HCT116 (cell line): ENCODE data around the gene WDR74. TPM values are rescaled to one million over a fixed set of nuclear protein-coding genes. Genes with fewer than 3 reads are reported as not detected.
A peak's percentile ranks its signal among the peaks of the same experiment; 100 is the strongest.

ENCODE experiments used
- ATAC-seq: fragments of 200-7000 bp; cut with Tn5 transposase; 2 replicates; pipeline ENCODE4 v1.9.1; 2020; ENCODE audit warnings: mild to moderate bottlenecking, moderate library complexity
- BruUV-seq: library from RNA; stranded (reverse); fragments of 400-500 nt; replicated peaks from 2 replicates; lab custom pipeline; 2021; lab: Mats Ljungman, UMichigan
- CTCF ChIA-PET: fragments of 300-600 bp; sonication (Branson Sonifier 250); formaldehyde crosslinking; loops from one replicate; lab custom pipeline; 2021; ENCODE audit warnings: antibody characterized with exemption; lab: Charles Lee
- POLR2A ChIA-PET: fragments of 300-600, 350-600 bp; sonication (Branson Sonifier 250); formaldehyde crosslinking; loops from one replicate; lab custom pipeline; 2021; ENCODE audit warnings: antibody characterized with exemption; lab: Charles Lee
- RAD21 ChIA-PET, 2 experiments: fragments of 300-600 bp; sonication (Branson Sonifier 250); formaldehyde crosslinking; loops; one replicate each; lab custom pipeline; 2023; ENCODE audit warnings: low total read pairs in 2 of 2; ENCODE audit not compliant: uncharacterized antibody in 2 of 2, unreplicated experiment in 2 of 2, low non-redundant PET in 1 of 2; lab: Charles Lee
- DNase-seq: peaks from one replicate; pipeline ENCODE4 v3.0.0-alpha.2; 2010; ENCODE audit warnings: low read depth, low spot score
- H2AFZ ChIP-seq: fragments of 200-600 bp; shearing (Covaris generic), sonication (generic); 2 replicates; pipeline ENCODE4 v1.6.1; 2017; ENCODE audit warnings: low read depth, mixed run types, mixed read lengths, antibody characterized with exemption, low read length; ENCODE audit not compliant: poor library complexity, severe bottlenecking
- H3K27ac ChIP-seq: 2 replicates; pipeline ENCODE4 v1.5.1; 2012; ENCODE audit warnings: low read depth, low read length
- H3K27me3 ChIP-seq: fragments of 200-600 bp; sonication (generic); 2 replicates; pipeline ENCODE4 v1.6.1; 2016; ENCODE audit warnings: mixed run types, low read length, mixed read lengths; ENCODE audit not compliant: insufficient read depth
- H3K36me3 ChIP-seq, 2 experiments: fragments of 200-500 bp in 1 of 2; fragments of 200-600 bp in 1 of 2; sonication (Bioruptor generic) in 1 of 2; sonication (generic) in 1 of 2; 2 replicates each; pipeline versions ENCODE4 v1.5.1 to v1.6.1; 2014 to 2016; ENCODE audit warnings: low read length in 2 of 2, inconsistent platforms in 1 of 2, mixed read lengths in 1 of 2, mixed run types in 1 of 2; ENCODE audit not compliant: insufficient read depth in 2 of 2, control insufficient read depth in 1 of 2
- H3K4me1 ChIP-seq, 2 experiments: fragments of 200-600 bp in 1 of 2; sonication (generic) in 1 of 2; 2 replicates each; pipeline versions ENCODE4 v1.5.1 to v1.6.1; 2012 to 2017; ENCODE audit warnings: low read length in 2 of 2, inconsistent platforms in 1 of 2, mild to moderate bottlenecking in 1 of 2, mixed read lengths in 1 of 2, mixed run types in 1 of 2, moderate library complexity in 1 of 2; ENCODE audit not compliant: insufficient read depth in 2 of 2, control insufficient read depth in 1 of 2
- H3K4me2 ChIP-seq: fragments of 200-600 bp; sonication (generic); 2 replicates; pipeline ENCODE4 v1.6.1; 2017; ENCODE audit warnings: mixed run types, low read length, mixed read lengths
- H3K4me3 ChIP-seq, 2 experiments: fragments of 200-600 bp in 1 of 2; sonication (generic) in 1 of 2; replicated peaks in 1 of 2; 2 replicates each; pipeline ENCODE4 v1.5.1; 2011 to 2016; ENCODE audit warnings: low read length in 2 of 2, control low read depth in 1 of 2, low read depth in 1 of 2, mild to moderate bottlenecking in 1 of 2, mixed read lengths in 1 of 2, mixed run types in 1 of 2
- H3K79me2 ChIP-seq: fragments of 200-600 bp; sonication (generic); 2 replicates; pipeline ENCODE4 v1.6.1; 2017; ENCODE audit warnings: mild to moderate bottlenecking, mixed run types, low read length, moderate library complexity, mixed read lengths; ENCODE audit not compliant: insufficient read depth
- H3K9ac ChIP-seq: fragments of 200-600 bp; sonication (generic); 2 replicates; pipeline ENCODE4 v1.6.1; 2016; ENCODE audit warnings: low read length, mixed read lengths
- H3K9me2 ChIP-seq: fragments of 200-600 bp; sonication (generic), shearing (Covaris generic); 2 replicates; pipeline ENCODE4 v1.6.1; 2017; ENCODE audit warnings: mixed run types, mild to moderate bottlenecking, moderate library complexity; ENCODE audit not compliant: insufficient read depth
- H3K9me3 ChIP-seq, 2 experiments: fragments of 200-500 bp in 1 of 2; fragments of 200-600 bp in 1 of 2; sonication (Bioruptor generic) in 1 of 2; sonication (generic) in 1 of 2; 2 replicates each; pipeline ENCODE4 v1.6.1; 2014 to 2017; ENCODE audit warnings: low read length in 2 of 2, mixed read lengths in 2 of 2, inconsistent platforms in 1 of 2, low read depth in 1 of 2, mild to moderate bottlenecking in 1 of 2, mixed run types in 1 of 2, moderate library complexity in 1 of 2; ENCODE audit not compliant: control insufficient read depth in 1 of 2, insufficient read depth in 1 of 2
- H4K20me1 ChIP-seq: fragments of 200-600 bp; sonication (generic), shearing (Covaris generic); 2 replicates; pipeline ENCODE4 v1.6.1; 2017; ENCODE audit warnings: mixed run types, mild to moderate bottlenecking, moderate library complexity; ENCODE audit not compliant: insufficient read depth
- POLR2A ChIP-seq: IDR thresholded peaks from 2 replicates; pipeline ENCODE4 v1.7.0; 2011; ENCODE audit warnings: borderline replicate concordance; ENCODE audit not compliant: insufficient read depth, insufficient read length; ENCODE audit errors: extremely low read depth
- POLR2AphosphoS5 ChIP-seq: IDR thresholded peaks from 2 replicates; pipeline ENCODE4 v1.6.1; 2011; ENCODE audit warnings: mild to moderate bottlenecking, low read depth, low read length, moderate library complexity
- YY1 ChIP-seq: IDR thresholded peaks from 2 replicates; pipeline ENCODE4 v1.6.1; 2011; ENCODE audit warnings: low read length, low read depth, moderate library complexity, mild to moderate bottlenecking; ENCODE audit not compliant: insufficient replicate concordance; ENCODE audit errors: extremely low read depth
- intact Hi-C: fragments of 100-400 bp; cut with micrococcal nuclease; formaldehyde crosslinking; loops from 2 replicates; pipeline ENCODE4 v1.10.0; 2022
- total RNA-seq: library from RNA; stranded (reverse); gene quantifications from one replicate; pipeline ENCODE4 v1.2.1, GENCODE V29; 2021; ENCODE audit not compliant: unreplicated experiment
- TF ChIP-seq, protein P1 (sequence below): IDR thresholded peaks from 2 replicates; pipeline ENCODE4 v1.6.1; 2012
- TF ChIP-seq, protein P2 (sequence below): IDR thresholded peaks from 2 replicates; pipeline ENCODE4 v1.6.1; 2011; ENCODE audit warnings: mild to moderate bottlenecking, low read length, moderate library complexity; ENCODE audit not compliant: insufficient replicate concordance; ENCODE audit errors: extremely low read depth

WDR74 gene
- total RNA-seq, 1 experiment from 2014 or later = 111 TPM

DNA sequence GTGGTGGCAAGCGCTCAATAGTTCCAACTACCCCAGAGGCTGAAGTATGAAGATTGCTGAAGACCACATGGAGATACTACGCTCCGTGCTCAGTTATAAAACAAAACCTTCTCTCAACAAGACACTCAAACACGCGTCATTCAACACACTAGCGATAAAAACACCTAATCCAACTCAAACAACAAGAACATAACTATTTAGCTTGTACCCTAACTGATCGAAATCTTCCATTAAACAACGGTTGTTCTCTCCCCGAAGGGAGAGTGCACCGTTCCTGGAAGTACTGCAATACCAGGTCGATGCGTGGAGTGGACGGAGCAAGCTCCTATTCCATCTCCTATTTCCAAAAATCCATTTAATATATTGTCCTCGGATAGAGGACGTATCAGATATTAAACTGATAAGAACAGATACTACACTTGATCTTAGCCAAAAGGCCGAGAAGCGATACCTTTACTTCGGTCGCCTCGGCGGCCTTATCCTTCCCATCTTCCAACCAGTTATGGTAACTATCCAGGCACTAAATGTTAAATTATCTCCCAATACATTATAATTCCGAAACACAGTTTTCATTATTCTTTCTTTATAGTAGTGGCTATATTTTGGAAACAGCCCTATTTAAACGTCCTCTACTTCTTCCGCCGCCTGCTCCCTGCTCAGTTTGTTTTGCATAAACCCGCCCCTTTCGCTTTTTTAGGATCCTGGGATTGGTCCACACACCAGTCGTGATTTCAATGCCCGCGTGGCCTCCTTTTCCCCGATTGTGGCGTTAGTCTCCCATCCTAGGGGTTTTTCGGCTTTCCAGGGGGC, 2.2 kb upstream of the WDR74 start:
- Histone ChIP-seq H3K4me3 (peak overlapping the region in 1 of 2 experiments; percentile 15; a peak in 2 of 4 replicates), H3K4me1 (peaks cover 8 to 36% of the 10 kb centered on the region in 2 experiments; a peak in 3 of 4 replicates), H4K20me1 (no peaks in the 10 kb centered on the region), H2AFZ (no peak overlapping the region), H3K9me2 (no peaks in the 10 kb centered on the region), H3K36me3 (peaks cover 0 to 10% of the 10 kb centered on the region in 2 experiments; a peak in 1 of 4 replicates), H3K27ac (peak overlapping the region; percentile 94), H3K9me3 (no peaks in the 10 kb centered on the region), H3K27me3 (no peaks in the 10 kb centered on the region), H3K9ac (peak overlapping the region; percentile 71), H3K4me2 (peak overlapping the region; percentile 92), H3K79me2 (peaks cover 30% of the 10 kb centered on the region)
- ATAC-seq (peak; percentile 79), DNase-seq (peak; percentile 99)
- intact Hi-C loops = loop anchor here (1.0 to 5.0 kb wide), 3 partner anchors 9 to 284 kb away; partner anchors contain the start of genes STX5, TEX54 and TTC9C
- ChIA-PET RAD21 (no interaction called here), CTCF (interaction anchor here (1.2 to 2.9 kb wide), 4 partner anchors 20 to 447 kb away, joined by 3 to 11 read pairs (median 6); partner anchors contain the start of genes SLC3A2 and TUT1), POLR2A (interaction anchor here (0.6 to 3.4 kb wide), 77 partner anchors 9 to 1490 kb away, joined by 3 to 343 read pairs (median 5); partner anchors contain the start of genes AHNAK, B3GAT3, C11orf98 and CSKMT)
- TSS peak; percentile 93 for BruUV-seq
- TF ChIP-seq, protein P1, sequence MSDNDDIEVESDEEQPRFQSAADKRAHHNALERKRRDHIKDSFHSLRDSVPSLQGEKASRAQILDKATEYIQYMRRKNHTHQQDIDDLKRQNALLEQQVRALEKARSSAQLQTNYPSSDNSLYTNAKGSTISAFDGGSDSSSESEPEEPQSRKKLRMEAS = no peak
- TF ChIP-seq, protein P2, sequence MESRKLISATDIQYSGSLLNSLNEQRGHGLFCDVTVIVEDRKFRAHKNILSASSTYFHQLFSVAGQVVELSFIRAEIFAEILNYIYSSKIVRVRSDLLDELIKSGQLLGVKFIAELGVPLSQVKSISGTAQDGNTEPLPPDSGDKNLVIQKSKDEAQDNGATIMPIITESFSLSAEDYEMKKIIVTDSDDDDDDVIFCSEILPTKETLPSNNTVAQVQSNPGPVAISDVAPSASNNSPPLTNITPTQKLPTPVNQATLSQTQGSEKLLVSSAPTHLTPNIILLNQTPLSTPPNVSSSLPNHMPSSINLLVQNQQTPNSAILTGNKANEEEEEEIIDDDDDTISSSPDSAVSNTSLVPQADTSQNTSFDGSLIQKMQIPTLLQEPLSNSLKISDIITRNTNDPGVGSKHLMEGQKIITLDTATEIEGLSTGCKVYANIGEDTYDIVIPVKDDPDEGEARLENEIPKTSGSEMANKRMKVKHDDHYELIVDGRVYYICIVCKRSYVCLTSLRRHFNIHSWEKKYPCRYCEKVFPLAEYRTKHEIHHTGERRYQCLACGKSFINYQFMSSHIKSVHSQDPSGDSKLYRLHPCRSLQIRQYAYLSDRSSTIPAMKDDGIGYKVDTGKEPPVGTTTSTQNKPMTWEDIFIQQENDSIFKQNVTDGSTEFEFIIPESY = peak; percentile 94
- peak; percentile 100 for TF ChIP-seq POLR2AphosphoS5
- TF ChIP-seq YY1 = peak; percentile 85
- peak; percentile 100 for TF ChIP-seq POLR2A
